DND-41 (cell line): Measurements from ENCODE around the gene STARD7.

Experiments
- CTCF ChIP-seq: IDR thresholded peaks from 2 replicates; pipeline ENCODE4 v1.5.1; 2012; ENCODE audit warnings: borderline replicate concordance, low read length, moderate library complexity, mild to moderate bottlenecking; ENCODE audit not compliant: poor library complexity, severe bottlenecking; ENCODE audit errors: extremely low read depth
- EZH2 ChIP-seq: IDR thresholded peaks from 3 replicates; pipeline ENCODE4 v1.6.1; 2012; ENCODE audit warnings: borderline replicate concordance, low read depth, mild to moderate bottlenecking, moderate library complexity, low read length, inconsistent platforms; ENCODE audit not compliant: severe bottlenecking

GRCh38 chr2:96197546-96198255 is 10.9 kb downstream of the STARD7 start:
- TF ChIP-seq EZH2 (no peak), CTCF (no peak)
